ENCODE data around the gene TERT.

DNA sequence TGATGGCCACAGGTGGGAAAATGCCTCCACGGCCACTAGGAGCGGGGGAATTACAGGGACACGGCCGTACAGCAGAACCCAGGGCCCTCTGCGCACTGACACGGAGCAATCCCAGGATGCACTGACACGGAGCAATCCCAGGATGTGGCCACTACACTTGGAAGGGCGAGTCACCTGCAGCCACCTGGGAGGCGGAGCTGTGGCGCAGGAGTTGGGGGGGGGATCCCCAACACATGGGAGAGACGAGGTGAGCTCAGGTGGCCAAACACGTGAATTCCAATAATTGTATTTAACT is 43.3 kb upstream of the TERT start:
- TF ChIP-seq POLR2A (IDR thresholded peaks at IDR 0.05; ENCODE audit: low read length) (no peak), GATA1 (IDR thresholded peaks at IDR 0.05; ENCODE audit: low read depth, low read length) (no peak)
